ENCODE data around the gene ARHGDIA. TPM values are rescaled to one million over a fixed set of nuclear protein-coding genes. Genes with fewer than 3 reads are reported as not detected.

Gene ARHGDIA
- total RNA-seq, 1 experiment from 2014 or later = 201 TPM

DNA sequence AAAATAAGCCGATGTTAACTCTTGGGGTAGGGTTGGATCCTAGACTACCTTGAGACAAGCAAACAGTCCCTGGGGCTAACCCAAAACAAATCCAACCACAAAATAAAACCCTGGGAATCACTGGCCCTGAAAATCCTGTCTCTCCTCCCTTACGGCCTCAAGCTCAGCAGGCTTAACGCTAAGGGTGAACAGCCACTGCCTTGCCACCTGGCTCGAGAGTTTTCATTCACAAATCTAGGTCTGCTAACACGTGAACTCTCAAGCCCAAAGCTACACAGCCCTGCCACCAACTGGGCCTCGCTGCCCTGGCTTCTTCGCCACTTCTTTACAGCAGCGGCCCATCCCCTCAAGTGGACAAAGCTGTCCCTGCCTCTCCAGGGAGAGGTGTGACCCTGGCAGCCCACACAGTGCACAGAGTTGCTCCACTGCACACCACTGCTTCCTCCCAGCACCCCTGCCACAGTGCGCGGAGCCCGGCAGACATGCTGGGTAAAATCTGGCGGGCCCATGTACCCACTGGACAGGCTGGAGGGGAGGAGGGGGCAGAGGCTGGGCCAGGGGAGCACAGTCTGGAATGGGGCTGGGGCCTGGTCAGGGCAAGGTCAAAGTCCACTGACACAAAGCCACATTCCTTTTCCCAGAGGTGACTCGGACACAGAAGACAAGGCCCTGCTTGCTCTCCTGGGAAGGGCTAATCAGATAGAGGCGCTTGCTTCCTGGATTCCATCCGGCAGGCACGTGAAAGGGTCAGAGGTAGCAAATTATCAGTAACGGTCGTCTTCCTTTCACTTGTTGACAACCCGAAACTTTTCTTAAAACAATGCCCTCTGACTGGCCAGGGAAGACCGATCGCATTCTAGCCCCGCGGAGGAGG, 39.1 kb upstream of the ARHGDIA start:
- peak overlapping the region; percentile 75 for H2AFZ ChIP-seq (ENCODE audit: low read length)
- ChIA-PET CTCF (interaction anchor here (0.5 kb wide), 1 partner anchor 13 kb away, joined by 4 read pairs; no protein-coding TSS in a partner anchor), POLR2A (ENCODE audit: unreplicated experiment) (interaction anchor here (0.6 kb wide), 2 partner anchors 17 to 24 kb away, joined by 4 to 6 read pairs; no protein-coding TSS in a partner anchor)
- H3K4me2 ChIP-seq (ENCODE audit: low read length) = peak overlapping the region; percentile 100
- no peak overlapping the region for H3K27ac ChIP-seq (ENCODE audit: low read length)
- H3K27me3 ChIP-seq (ENCODE audit: low read length) = no peaks in the 10 kb centered on the region
- no TSS peak for BruUV-seq (replicated peaks)
- intact Hi-C loops (cut with micrococcal nuclease) = no loop called here
- no peaks in the 10 kb centered on the region for H3K9me2 ChIP-seq (replicated peaks; ENCODE audit: low read length)
- H4K20me1 ChIP-seq (ENCODE audit: low read length) = 0 out of 2 replicates have a peak, but pooled peaks cover 9% of the 10 kb centered on the region
- peak; percentile 1; the same call in 1 of the 2 replicates for ATAC-seq
- peaks cover 7% of the 10 kb centered on the region for H3F3A ChIP-seq (ENCODE audit: low read length, unreplicated experiment)
- peak overlapping the region; percentile 85 for H3K4me3 ChIP-seq (ENCODE audit: low read length)
- H3K9me3 ChIP-seq (ENCODE audit: low read length) = no peaks in the 10 kb centered on the region
- H3K4me1 ChIP-seq (ENCODE audit: insufficient read depth, low read length) = peaks cover 29% of the 10 kb centered on the region
- peaks cover 24% of the 10 kb centered on the region; the same call in 1 of the 2 replicates for H3K36me3 ChIP-seq (ENCODE audit: low read depth, low read length)
- no peak for DNase-seq
- TF ChIP-seq EZH2 (IDR thresholded peaks at IDR 0.05; ENCODE audit: low read length, unreplicated experiment) (no peak), EZH2phosphoT487 (IDR thresholded peaks at IDR 0.05; ENCODE audit: borderline replicate concordance, low read length) (no peak)
- TF ChIP-seq, protein P1, sequence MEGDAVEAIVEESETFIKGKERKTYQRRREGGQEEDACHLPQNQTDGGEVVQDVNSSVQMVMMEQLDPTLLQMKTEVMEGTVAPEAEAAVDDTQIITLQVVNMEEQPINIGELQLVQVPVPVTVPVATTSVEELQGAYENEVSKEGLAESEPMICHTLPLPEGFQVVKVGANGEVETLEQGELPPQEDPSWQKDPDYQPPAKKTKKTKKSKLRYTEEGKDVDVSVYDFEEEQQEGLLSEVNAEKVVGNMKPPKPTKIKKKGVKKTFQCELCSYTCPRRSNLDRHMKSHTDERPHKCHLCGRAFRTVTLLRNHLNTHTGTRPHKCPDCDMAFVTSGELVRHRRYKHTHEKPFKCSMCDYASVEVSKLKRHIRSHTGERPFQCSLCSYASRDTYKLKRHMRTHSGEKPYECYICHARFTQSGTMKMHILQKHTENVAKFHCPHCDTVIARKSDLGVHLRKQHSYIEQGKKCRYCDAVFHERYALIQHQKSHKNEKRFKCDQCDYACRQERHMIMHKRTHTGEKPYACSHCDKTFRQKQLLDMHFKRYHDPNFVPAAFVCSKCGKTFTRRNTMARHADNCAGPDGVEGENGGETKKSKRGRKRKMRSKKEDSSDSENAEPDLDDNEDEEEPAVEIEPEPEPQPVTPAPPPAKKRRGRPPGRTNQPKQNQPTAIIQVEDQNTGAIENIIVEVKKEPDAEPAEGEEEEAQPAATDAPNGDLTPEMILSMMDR (conservative IDR thresholded peaks at IDR 0.05; ENCODE audit: low read depth, low read length) = no peak
- peak overlapping the region; percentile 64 for H3K9ac ChIP-seq (ENCODE audit: low read length)
- H3K79me2 ChIP-seq (ENCODE audit: low read length) = peaks cover 4% of the 10 kb centered on the region; the same call in 1 of the 2 replicates

DNA sequence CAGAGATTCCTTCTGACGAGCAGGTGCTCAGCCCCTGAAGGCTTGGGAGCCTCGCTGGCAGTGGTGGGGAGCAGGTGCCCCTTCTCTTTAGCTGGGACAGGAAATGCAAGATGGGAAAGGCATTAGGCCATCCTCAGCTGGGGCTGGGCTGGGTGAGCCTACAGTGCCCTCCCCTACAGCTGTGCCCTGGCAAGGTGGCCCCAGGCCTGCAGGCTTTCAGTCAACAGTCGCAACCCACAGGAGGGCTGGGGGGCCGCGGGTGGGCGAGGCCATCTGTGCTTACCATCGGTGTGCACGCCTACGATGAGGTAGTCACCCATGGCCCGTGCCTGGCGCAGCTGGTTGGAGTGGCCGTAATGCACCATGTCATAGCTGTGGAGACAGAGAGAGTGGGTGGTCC, 38.1 kb upstream of the ARHGDIA start:
- no peak for DNase-seq
- Histone ChIP-seq H3K79me2 (ENCODE audit: low read length) (no peaks in the 10 kb centered on the region), H3K9ac (ENCODE audit: low read length) (no peak overlapping the region), H2AFZ (ENCODE audit: low read length) (no peak overlapping the region), H3K27ac (ENCODE audit: low read length) (no peak overlapping the region), H3K27me3 (ENCODE audit: low read length) (no peaks in the 10 kb centered on the region), H3K4me3 (ENCODE audit: low read length) (no peak overlapping the region), H3K4me2 (ENCODE audit: low read length) (no peak overlapping the region), H3K9me3 (ENCODE audit: low read length) (no peaks in the 10 kb centered on the region), H3K4me1 (ENCODE audit: insufficient read depth, low read length) (peaks cover 29% of the 10 kb centered on the region), H4K20me1 (ENCODE audit: low read length) (0 out of 2 replicates have a peak, but pooled peaks cover 9% of the 10 kb centered on the region), H3K9me2 (replicated peaks; ENCODE audit: low read length) (no peaks in the 10 kb centered on the region), H3F3A (ENCODE audit: low read length, unreplicated experiment) (peaks cover 7% of the 10 kb centered on the region), H3K36me3 (ENCODE audit: low read depth, low read length) (peaks cover 16% of the 10 kb centered on the region; the same call in 1 of the 2 replicates)
- POLR2A ChIA-PET (ENCODE audit: unreplicated experiment) = no interaction called here
- ATAC-seq = no peak
- CTCF ChIA-PET = no interaction called here
- TF ChIP-seq, protein P1 (conservative IDR thresholded peaks at IDR 0.05; ENCODE audit: low read depth, low read length) = no peak
- TF ChIP-seq EZH2phosphoT487 (IDR thresholded peaks at IDR 0.05; ENCODE audit: borderline replicate concordance, low read length) (no peak), EZH2 (IDR thresholded peaks at IDR 0.05; ENCODE audit: low read length, unreplicated experiment) (no peak)
- no TSS peak for BruUV-seq (replicated peaks)
- intact Hi-C loops (cut with micrococcal nuclease) = no loop called here

DNA sequence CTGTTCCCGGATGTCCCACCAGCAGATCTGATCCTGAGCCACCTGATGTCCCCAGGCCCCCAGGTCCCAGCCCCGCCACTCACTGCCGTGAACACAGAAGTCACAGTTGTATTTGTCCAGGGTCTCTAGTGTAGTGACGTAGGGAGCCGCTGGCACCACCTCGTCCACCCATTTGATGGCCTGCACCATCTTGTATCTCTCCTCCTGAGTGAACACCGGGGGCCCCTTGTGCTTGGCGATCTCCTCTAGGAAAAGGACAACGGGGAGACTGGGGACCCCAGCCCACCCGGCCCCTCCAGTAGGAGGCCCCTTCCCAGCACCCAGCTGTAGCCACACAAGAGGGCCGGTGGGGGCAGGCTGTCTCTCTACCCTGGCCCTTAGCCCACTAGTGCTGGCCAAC, 37.7 kb upstream of the ARHGDIA start:
- no TSS peak for BruUV-seq (replicated peaks)
- no peak overlapping the region for H3K9ac ChIP-seq (ENCODE audit: low read length)
- no peak for DNase-seq
- H3K9me2 ChIP-seq (replicated peaks; ENCODE audit: low read length) = no peaks in the 10 kb centered on the region
- no peak overlapping the region for H2AFZ ChIP-seq (ENCODE audit: low read length)
- no peak overlapping the region for H3K27ac ChIP-seq (ENCODE audit: low read length)
- ChIA-PET POLR2A (ENCODE audit: unreplicated experiment) (no interaction called here), CTCF (no interaction called here)
- no peaks in the 10 kb centered on the region for H3K79me2 ChIP-seq (ENCODE audit: low read length)
- H3K4me2 ChIP-seq (ENCODE audit: low read length) = no peak overlapping the region
- H3K4me1 ChIP-seq (ENCODE audit: insufficient read depth, low read length) = peaks cover 29% of the 10 kb centered on the region
- peaks cover 11% of the 10 kb centered on the region; the same call in 1 of the 2 replicates for H3K36me3 ChIP-seq (ENCODE audit: low read depth, low read length)
- intact Hi-C loops (cut with micrococcal nuclease) = no loop called here
- H3F3A ChIP-seq (ENCODE audit: low read length, unreplicated experiment) = peaks cover 7% of the 10 kb centered on the region
- no peak for ATAC-seq
- 0 out of 2 replicates have a peak, but pooled peaks cover 9% of the 10 kb centered on the region for H4K20me1 ChIP-seq (ENCODE audit: low read length)
- no peaks in the 10 kb centered on the region for H3K27me3 ChIP-seq (ENCODE audit: low read length)
- no peak for TF ChIP-seq EZH2phosphoT487 (IDR thresholded peaks at IDR 0.05; ENCODE audit: borderline replicate concordance, low read length)
- TF ChIP-seq, protein P1 (conservative IDR thresholded peaks at IDR 0.05; ENCODE audit: low read depth, low read length) = no peak
- no peak for TF ChIP-seq EZH2 (IDR thresholded peaks at IDR 0.05; ENCODE audit: low read length, unreplicated experiment)
- no peak overlapping the region for H3K4me3 ChIP-seq (ENCODE audit: low read length)
- no peaks in the 10 kb centered on the region for H3K9me3 ChIP-seq (ENCODE audit: low read length)

All from PC-3 (cell line).